CD4-positive, alpha-beta memory T cell (primary cell): ENCODE measurements around the gene TRIM39. TPM values are rescaled to one million over a fixed set of nuclear protein-coding genes. Genes with fewer than 3 reads are reported as not detected.
"Not testable (repeated sequence)": the region's sequence is repeated elsewhere in the genome, so short reads cannot be mapped to it uniquely, and the experiment has no call there.

Source experiments
- CTCF ChIA-PET: fragments of 350-600 bp; sonication (Branson Sonifier 250); formaldehyde crosslinking; loops from one replicate; lab custom pipeline; 2021; ENCODE audit warnings: inconsistent platforms; ENCODE audit not compliant: partially characterized antibody; lab: Charles Lee
- POLR2A ChIA-PET: fragments of 350-600 bp; sonication (Branson Sonifier 250); formaldehyde crosslinking; loops from one replicate; lab custom pipeline; 2021; ENCODE audit not compliant: partially characterized antibody; lab: Charles Lee
- DNase-seq, 5 donors: peaks; one replicate each; pipeline versions ENCODE4 v3.0.0 to v3.0.0-alpha.2; 2020 to 2022; ENCODE audit warnings: mixed read lengths in 1 of 5
- H3K27ac ChIP-seq: one replicate; pipeline ENCODE4 v1.7.0; 2013; ENCODE audit warnings: low read depth, low read length
- H3K27me3 ChIP-seq: 2 replicates; pipeline ENCODE4 v1.7.0; 2013; ENCODE audit warnings: mild to moderate bottlenecking, low read length, moderate library complexity; ENCODE audit not compliant: insufficient read depth
- H3K36me3 ChIP-seq: 2 replicates; pipeline ENCODE4 v1.7.0; 2013; ENCODE audit warnings: mild to moderate bottlenecking, low read length, moderate library complexity; ENCODE audit not compliant: insufficient read depth
- H3K4me1 ChIP-seq: 2 replicates; pipeline ENCODE4 v1.7.0; 2013; ENCODE audit warnings: mild to moderate bottlenecking, low read length, moderate library complexity; ENCODE audit not compliant: insufficient read depth
- H3K4me3 ChIP-seq, 2 donors: one replicate each; pipeline ENCODE4 v1.7.0; 2013; ENCODE audit warnings: low read length in 2 of 2, mild to moderate bottlenecking in 1 of 2
- H3K9me3 ChIP-seq, 2 donors: one replicate each; pipeline ENCODE4 v1.7.0; 2013; ENCODE audit warnings: low read length in 2 of 2, control low read depth in 1 of 2; ENCODE audit not compliant: control insufficient read depth in 1 of 2
- H3K27ac Mint-ChIP-seq, 7 donors: one replicate each; pipeline ENCODE4 v1.8.0; 2020 to 2021; ENCODE audit warnings: mixed read lengths in 7 of 7, mild to moderate bottlenecking in 6 of 7, inconsistent platforms in 3 of 7, moderate library complexity in 3 of 7
- H3K27me3 Mint-ChIP-seq, 2 donors: one replicate each; pipeline ENCODE4 v1.8.0; 2020 to 2021; ENCODE audit warnings: mixed read lengths in 2 of 2
- H3K36me3 Mint-ChIP-seq, 2 donors: one replicate each; pipeline ENCODE4 v1.8.0; 2020 to 2021; ENCODE audit warnings: mixed read lengths in 2 of 2, inconsistent platforms in 1 of 2, mild to moderate bottlenecking in 1 of 2
- H3K4me1 Mint-ChIP-seq, 4 donors: one replicate each; pipeline ENCODE4 v1.8.0; 2020 to 2021; ENCODE audit warnings: mixed read lengths in 4 of 4, mild to moderate bottlenecking in 1 of 4
- H3K4me3 Mint-ChIP-seq, 8 donors: one replicate each; pipeline ENCODE4 v1.8.0; 2020 to 2021; ENCODE audit warnings: mixed read lengths in 8 of 8, mild to moderate bottlenecking in 7 of 8, moderate library complexity in 6 of 8, inconsistent platforms in 3 of 8
- H3K9me3 Mint-ChIP-seq, 8 donors: one replicate each; pipeline ENCODE4 v1.8.0; 2020 to 2021; ENCODE audit warnings: mixed read lengths in 8 of 8, mild to moderate bottlenecking in 5 of 8, inconsistent platforms in 3 of 8, moderate library complexity in 1 of 8
- intact Hi-C: fragments of 100-400 bp; cut with micrococcal nuclease; formaldehyde crosslinking; loops from one replicate; pipeline ENCODE4 v1.15.1; 2023
- polyA plus RNA-seq, 2 donors: library from polyadenylated mRNA; unstranded; fragments of 300-500 nt; fragmentation: Illumina TruSeq; gene quantifications; one replicate each; pipeline ENCODE4 v1.2.3, GENCODE V29; 2021
- total RNA-seq, 2 experiments: library from RNA; stranded (reverse); gene quantifications; one replicate each; pipeline ENCODE4 v1.2.3, GENCODE V29; 2021

TRIM39 gene
- 10 to 100 TPM; 27.7 to 30.9 TPM for total RNA-seq
- 10 to 100 TPM in 1 of 2 donors, 1 to 10 TPM in 1; 6.9 to 18.6 TPM for polyA plus RNA-seq

DNA sequence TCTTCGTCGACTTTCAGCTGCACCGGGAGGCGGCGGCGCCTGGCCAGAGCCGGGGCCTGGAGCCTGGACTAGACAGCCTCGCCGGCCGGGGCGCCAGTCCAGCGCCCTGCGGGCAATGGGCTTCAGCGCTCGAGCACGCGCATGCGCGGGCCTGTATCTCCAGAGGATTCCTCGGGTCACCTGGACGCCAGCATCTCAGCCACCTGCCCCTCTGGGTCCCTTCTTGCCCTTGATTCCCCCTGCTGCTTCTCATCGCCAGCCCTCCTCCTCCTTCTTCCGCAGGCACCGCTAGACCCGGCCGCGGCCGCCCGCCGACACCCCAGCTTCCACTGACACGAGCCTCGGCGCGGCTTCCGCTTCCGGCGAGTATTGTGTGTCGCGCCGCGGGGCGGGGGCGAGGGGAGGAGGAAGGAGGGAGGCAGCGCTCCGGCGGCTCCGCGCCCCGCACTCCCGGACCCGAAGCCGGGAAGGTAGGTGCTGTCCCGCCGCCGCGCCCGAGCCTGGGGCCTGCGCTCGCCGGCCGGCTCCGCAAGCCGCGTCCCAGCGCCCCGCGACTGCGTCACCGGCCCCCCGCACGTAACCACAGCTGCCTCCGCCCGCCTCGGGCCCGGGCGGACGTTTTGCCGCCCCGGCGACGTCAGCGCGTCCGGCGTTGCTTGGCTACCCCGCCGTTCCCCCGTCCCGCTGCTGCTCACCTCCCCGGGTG lies at the start of gene TRIM39:
TSS of gene TRIM39 (plus strand) at position 402 of the 706 bp plus-strand sequence. CDS start 2,391 bp downstream, outside the sequence.
- no peaks in the 10 kb centered on the region for H3K27me3 ChIP-seq
- peak within 1 kb of the TSS; percentile 92 to 98 (median 94) for H3K4me3 Mint-ChIP-seq
- peaks cover 42 to 69% (median 56%) of the 10 kb centered on the region in 4 donors for H3K4me1 Mint-ChIP-seq
- no peaks in the 10 kb centered on the region for H3K9me3 ChIP-seq
- peaks cover 0 to 2% (median 0%) of the 10 kb centered on the region in 8 donors for H3K9me3 Mint-ChIP-seq
- H3K27me3 Mint-ChIP-seq, result no peaks in the 10 kb centered on the region
- H3K27ac Mint-ChIP-seq, result peak within 1 kb of the TSS; percentile 97 to 100 (median 100)
- intact Hi-C loops, result loop anchor here (1.0 to 5.0 kb wide), 5 partner anchors 19 to 260 kb away; partner anchors contain the start of genes GNL1, PPP1R11, PRR3 and RPP21
- H3K4me1 ChIP-seq, result peaks cover 53% of the 10 kb centered on the region
- H3K36me3 ChIP-seq, result peaks cover 19% of the 10 kb centered on the region
- ChIA-PET POLR2A (interaction anchor here (0.6 to 3.4 kb wide), 24 partner anchors 9 to 1215 kb away, joined by 3 to 46 read pairs (median 4); partner anchors contain the start of genes CCHCR1, DDX39B, DHX16 and POLR1H), CTCF (interaction anchor here (1.0 to 1.4 kb wide), 3 partner anchors 10 to 113 kb away, joined by 3 to 5 read pairs (median 3); no protein-coding TSS in a partner anchor)
- peak within 1 kb of the TSS; percentile 99 for H3K27ac ChIP-seq
- H3K4me3 ChIP-seq, result peak within 1 kb of the TSS; percentile 68 to 82
- peak; percentile 91 to 94 (median 92) for DNase-seq
- peaks cover 18 to 47% of the 10 kb centered on the region in 2 donors for H3K36me3 Mint-ChIP-seq

DNA sequence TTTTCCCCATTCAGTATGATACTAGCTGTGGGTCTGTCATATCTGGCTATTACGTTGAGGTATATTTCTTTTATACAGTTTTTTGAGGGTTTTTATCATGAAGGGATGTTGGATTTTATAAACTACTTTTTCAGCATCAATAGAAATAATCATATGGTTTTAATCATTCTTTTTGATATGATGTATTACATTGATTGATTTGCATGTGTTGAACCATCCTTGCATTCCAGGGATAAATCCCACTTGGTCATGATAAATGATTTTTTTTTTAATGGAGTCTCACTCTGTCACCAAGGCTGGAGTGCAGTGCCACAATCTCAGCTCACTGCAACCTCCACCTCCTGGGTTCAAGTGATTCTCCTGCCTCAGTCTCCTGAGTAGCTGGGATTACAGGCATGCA lies 45.7 kb upstream of the TRIM39 start:
- H3K27ac Mint-ChIP-seq, intact Hi-C loops, CTCF ChIA-PET, H3K4me1 Mint-ChIP-seq, DNase-seq, H3K27me3 ChIP-seq, H3K4me3 ChIP-seq, H3K36me3 ChIP-seq, H3K4me3 Mint-ChIP-seq, POLR2A ChIA-PET, H3K27me3 Mint-ChIP-seq, H3K27ac ChIP-seq, H3K4me1 ChIP-seq: not testable (repeated sequence)
- H3K9me3 ChIP-seq, result peaks cover 4 to 44% of the 10 kb centered on the region in 2 donors
- H3K36me3 Mint-ChIP-seq, result peaks cover 20 to 27% of the 10 kb centered on the region in 2 donors
- peaks cover 11 to 95% (median 83%) of the 10 kb centered on the region in 8 donors for H3K9me3 Mint-ChIP-seq

DNA sequence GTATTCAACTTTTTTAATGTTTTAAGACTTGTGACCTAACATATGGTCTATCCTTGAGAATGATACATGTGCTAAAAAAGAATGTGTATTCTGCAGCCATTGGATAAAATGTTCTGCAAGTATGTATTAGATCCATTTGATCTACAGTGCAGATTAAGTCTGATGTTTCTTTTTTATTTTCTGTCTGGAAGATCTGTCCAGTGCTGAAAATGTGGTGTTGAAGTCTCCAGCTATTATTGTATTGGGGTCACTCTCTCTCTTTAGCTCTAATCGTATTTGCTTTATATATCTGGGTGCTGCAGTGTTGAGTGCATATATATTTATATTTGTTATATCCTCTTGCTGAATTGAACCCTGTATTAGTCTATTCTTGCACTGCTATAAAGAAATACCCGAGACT lies 44.2 kb upstream of the TRIM39 start:
- ChIA-PET POLR2A (no interaction called here), CTCF (no interaction called here)
- H3K4me1 Mint-ChIP-seq, result no peaks in the 10 kb centered on the region
- no peaks in the 10 kb centered on the region for H3K27me3 Mint-ChIP-seq
- no peak for DNase-seq
- H3K9me3 Mint-ChIP-seq, result peaks cover 11 to 98% (median 86%) of the 10 kb centered on the region in 8 donors
- no peak overlapping the region for H3K4me3 ChIP-seq
- peaks cover 22 to 36% of the 10 kb centered on the region in 2 donors for H3K36me3 Mint-ChIP-seq
- H3K4me3 Mint-ChIP-seq, result peak overlapping the region in 1 of 8 donors; percentile 2
- no peak overlapping the region for H3K27ac Mint-ChIP-seq
- H3K27ac ChIP-seq, result no peak overlapping the region
- intact Hi-C loops, result no loop called here
- H3K27me3 ChIP-seq, result no peaks in the 10 kb centered on the region
- H3K4me1 ChIP-seq, result no peaks in the 10 kb centered on the region
- H3K36me3 ChIP-seq, result no peaks in the 10 kb centered on the region
- H3K9me3 ChIP-seq, result peaks cover 4 to 41% of the 10 kb centered on the region in 2 donors

DNA sequence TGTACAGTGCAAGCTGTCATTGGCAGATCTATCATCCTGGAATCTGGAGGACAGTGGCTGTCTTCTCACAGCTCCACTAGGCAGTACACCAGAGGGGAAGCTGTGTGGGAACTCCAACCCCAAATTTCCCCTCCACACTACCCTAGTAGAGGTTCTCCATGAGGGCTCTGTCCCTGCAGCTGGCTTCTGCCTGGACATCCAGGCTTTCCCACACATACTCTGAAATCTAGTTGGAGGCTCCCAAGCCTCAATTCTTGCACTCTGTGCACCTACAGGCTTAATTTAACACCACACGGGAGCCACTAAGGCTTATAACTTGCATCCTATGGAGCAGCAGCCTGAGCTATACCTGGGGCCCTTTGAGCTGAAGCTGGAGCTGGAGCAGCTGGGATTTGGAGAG lies 43.0 kb upstream of the TRIM39 start:
- H3K36me3 Mint-ChIP-seq, result peaks cover 34 to 45% of the 10 kb centered on the region in 2 donors
- CTCF ChIA-PET, result no interaction called here
- no peak overlapping the region for H3K27ac Mint-ChIP-seq
- H3K4me3 Mint-ChIP-seq, result no peak overlapping the region
- Histone ChIP-seq H3K4me3 (no peak overlapping the region), H3K4me1 (no peaks in the 10 kb centered on the region), H3K27me3 (no peaks in the 10 kb centered on the region), H3K9me3 (peaks cover 4 to 41% of the 10 kb centered on the region in 2 donors), H3K27ac (no peak overlapping the region), H3K36me3 (no peaks in the 10 kb centered on the region)
- DNase-seq, result no peak
- H3K27me3 Mint-ChIP-seq, result no peaks in the 10 kb centered on the region
- no peaks in the 10 kb centered on the region for H3K4me1 Mint-ChIP-seq
- peaks cover 6 to 98% (median 86%) of the 10 kb centered on the region in 8 donors for H3K9me3 Mint-ChIP-seq
- intact Hi-C loops, result no loop called here
- POLR2A ChIA-PET, result no interaction called here

DNA sequence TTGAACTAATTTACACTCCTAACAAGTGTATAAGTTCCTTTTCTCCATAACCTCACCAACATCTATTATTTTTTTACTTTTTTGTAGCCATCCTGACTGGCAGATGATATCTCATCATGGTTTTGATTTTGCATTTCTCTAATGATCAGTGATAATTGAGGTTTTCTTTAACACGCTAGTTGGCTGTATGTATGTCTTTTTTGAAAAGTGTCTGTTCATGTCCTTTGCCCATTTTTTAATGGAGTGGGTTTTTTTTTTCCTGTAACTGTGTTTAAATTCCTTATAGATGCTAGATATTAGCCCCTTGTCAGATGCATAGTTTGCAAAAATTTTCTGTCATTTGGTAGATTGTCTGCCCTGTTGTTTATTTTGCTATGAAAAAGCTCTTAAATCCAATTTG lies 39.6 kb upstream of the TRIM39 start:
- Histone ChIP-seq H3K4me1 (no peaks in the 10 kb centered on the region), H3K27me3 (no peaks in the 10 kb centered on the region), H3K36me3 (peaks cover 7% of the 10 kb centered on the region), H3K27ac (no peak overlapping the region), H3K9me3 (peaks cover 0 to 21% of the 10 kb centered on the region in 2 donors), H3K4me3 (no peak overlapping the region)
- peaks cover 58 to 72% of the 10 kb centered on the region in 2 donors for H3K36me3 Mint-ChIP-seq
- CTCF ChIA-PET, result no interaction called here
- intact Hi-C loops, result no loop called here
- H3K4me3 Mint-ChIP-seq, result no peak overlapping the region
- POLR2A ChIA-PET, result no interaction called here
- no peaks in the 10 kb centered on the region for H3K27me3 Mint-ChIP-seq
- H3K4me1 Mint-ChIP-seq, result no peaks in the 10 kb centered on the region
- no peak for DNase-seq
- H3K9me3 Mint-ChIP-seq, result peaks cover 7 to 83% (median 70%) of the 10 kb centered on the region in 8 donors
- no peak overlapping the region for H3K27ac Mint-ChIP-seq

DNA sequence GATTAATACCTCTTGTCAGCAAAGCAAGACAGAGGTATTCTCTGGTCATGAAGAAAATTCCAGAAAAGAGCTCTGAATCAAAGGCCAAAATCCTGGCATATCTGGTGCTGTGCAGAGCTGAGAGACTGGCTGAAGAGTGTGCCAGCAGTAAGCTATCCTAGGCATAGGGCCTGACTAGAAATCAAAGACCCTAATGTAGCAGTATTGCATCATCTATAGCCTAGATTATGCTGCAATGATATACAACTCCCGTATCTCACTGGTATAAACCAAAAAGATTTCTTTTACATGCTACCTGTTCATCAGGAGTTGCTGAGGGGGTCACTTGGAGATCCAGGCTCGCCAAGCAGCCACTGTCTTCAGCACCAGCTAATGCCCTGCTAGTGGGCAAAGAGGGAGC lies 30.9 kb upstream of the TRIM39 start:
- Mint-ChIP-seq H3K36me3 (peaks cover 53 to 57% of the 10 kb centered on the region in 2 donors), H3K9me3 (peaks cover 0 to 5% (median 0%) of the 10 kb centered on the region in 8 donors), H3K27me3 (no peaks in the 10 kb centered on the region), H3K4me3 (no peak overlapping the region), H3K27ac (no peak overlapping the region), H3K4me1 (peaks cover 2 to 5% (median 3%) of the 10 kb centered on the region in 4 donors)
- Histone ChIP-seq H3K9me3 (no peaks in the 10 kb centered on the region), H3K27me3 (no peaks in the 10 kb centered on the region), H3K36me3 (peaks cover 19% of the 10 kb centered on the region), H3K27ac (no peak overlapping the region), H3K4me1 (no peaks in the 10 kb centered on the region), H3K4me3 (no peak overlapping the region)
- ChIA-PET POLR2A (no interaction called here), CTCF (no interaction called here)
- intact Hi-C loops, result no loop called here
- DNase-seq, result no peak

DNA sequence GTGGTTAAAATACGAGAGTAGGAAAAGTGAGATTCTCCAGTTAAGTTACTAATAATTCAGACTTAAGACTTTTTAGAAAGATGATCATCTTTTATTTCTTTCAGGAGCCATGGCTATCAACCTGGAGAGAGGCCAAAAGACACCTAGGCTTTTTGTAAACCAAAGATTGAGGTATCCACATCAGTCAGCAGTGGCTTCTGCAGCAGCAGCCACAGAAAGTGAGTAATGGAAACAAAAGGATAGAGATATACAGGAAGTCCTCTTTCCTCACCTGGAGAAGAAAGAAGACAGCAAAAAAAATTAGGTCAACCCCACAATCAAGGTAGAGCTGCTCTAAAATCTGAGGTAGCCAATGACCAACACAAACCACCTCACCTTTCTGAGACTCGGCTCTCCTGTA lies 22.7 kb upstream of the TRIM39 start:
- no peaks in the 10 kb centered on the region for H3K27me3 ChIP-seq
- Mint-ChIP-seq H3K9me3 (peaks cover 0 to 5% (median 0%) of the 10 kb centered on the region in 8 donors), H3K4me1 (peaks cover 26 to 58% (median 40%) of the 10 kb centered on the region in 4 donors), H3K4me3 (peak overlapping the region in 1 of 8 donors; percentile 7), H3K36me3 (peaks cover 41 to 58% of the 10 kb centered on the region in 2 donors), H3K27ac (peak overlapping the region in 3 of 7 donors; percentile 32 to 65 (median 62)), H3K27me3 (no peaks in the 10 kb centered on the region)
- H3K36me3 ChIP-seq, result peaks cover 9% of the 10 kb centered on the region
- no peak overlapping the region for H3K4me3 ChIP-seq
- ChIA-PET CTCF (no interaction called here), POLR2A (no interaction called here)
- peak in 1 of 5 donors; percentile 39 for DNase-seq
- no peaks in the 10 kb centered on the region for H3K9me3 ChIP-seq
- intact Hi-C loops, result no loop called here
- H3K4me1 ChIP-seq, result peaks cover 13% of the 10 kb centered on the region
- no peak overlapping the region for H3K27ac ChIP-seq
